Activated CD8-positive, alpha-beta memory T cell treated with anti-CD3 and anti-CD28 coated beads, Interleukin-2, amount 50 U/mL, for 48 hours (primary cell): ENCODE data around the gene PCK1.

Source experiments
- DNase-seq: peaks from one replicate; pipeline ENCODE4 v3.0.0-alpha.2; 2020

The PCK1 gene

DNA sequence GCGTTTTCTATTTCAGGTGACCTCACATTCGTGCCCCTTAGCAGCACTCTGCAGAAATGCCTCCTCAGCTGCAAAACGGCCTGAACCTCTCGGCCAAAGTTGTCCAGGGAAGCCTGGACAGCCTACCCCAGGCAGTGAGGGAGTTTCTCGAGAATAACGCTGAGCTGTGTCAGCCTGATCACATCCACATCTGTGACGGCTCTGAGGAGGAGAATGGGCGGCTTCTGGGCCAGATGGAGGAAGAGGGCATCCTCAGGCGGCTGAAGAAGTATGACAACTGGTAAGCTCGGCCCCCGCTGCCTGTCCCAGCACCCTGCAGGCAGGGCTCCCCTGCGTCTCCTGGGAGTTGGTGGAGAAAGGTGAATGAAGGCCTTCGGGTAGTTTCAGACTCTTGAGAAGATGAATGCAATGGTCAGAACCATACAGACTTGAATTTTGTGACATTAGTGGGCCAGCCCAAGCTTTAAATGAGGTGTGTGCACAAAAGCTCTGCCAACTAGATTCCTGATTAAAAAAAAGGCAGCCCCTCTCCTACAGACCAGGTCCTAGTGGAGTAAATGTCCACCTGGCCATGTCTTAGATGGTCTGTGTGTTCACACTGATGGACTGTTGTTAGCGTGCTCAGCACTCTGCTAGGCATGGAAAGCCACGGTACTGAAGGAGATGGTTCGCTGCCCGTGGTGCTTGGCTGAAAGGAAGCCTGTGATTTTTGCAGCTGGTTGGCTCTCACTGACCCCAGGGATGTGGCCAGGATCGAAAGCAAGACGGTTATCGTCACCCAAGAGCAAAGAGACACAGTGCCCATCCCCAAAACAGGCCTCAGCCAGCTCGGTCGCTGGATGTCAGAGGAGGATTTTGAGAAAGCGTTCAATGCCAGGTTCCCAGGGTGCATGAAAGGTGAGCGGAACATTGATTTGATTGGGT is 708 bp downstream of the PCK1 start:
- no peak for DNase-seq

- no peak for DNase-seq
Observed at GRCh38 chr20:57562541-57563465, 1.9 kb downstream of the PCK1 start.

- no peak for DNase-seq
Observed at GRCh38 chr20:57563522-57563921, 2.6 kb downstream of the PCK1 start.

- no peak for DNase-seq
Observed at GRCh38 chr20:57564180-57564802, 3.4 kb downstream of the PCK1 start.

DNA sequence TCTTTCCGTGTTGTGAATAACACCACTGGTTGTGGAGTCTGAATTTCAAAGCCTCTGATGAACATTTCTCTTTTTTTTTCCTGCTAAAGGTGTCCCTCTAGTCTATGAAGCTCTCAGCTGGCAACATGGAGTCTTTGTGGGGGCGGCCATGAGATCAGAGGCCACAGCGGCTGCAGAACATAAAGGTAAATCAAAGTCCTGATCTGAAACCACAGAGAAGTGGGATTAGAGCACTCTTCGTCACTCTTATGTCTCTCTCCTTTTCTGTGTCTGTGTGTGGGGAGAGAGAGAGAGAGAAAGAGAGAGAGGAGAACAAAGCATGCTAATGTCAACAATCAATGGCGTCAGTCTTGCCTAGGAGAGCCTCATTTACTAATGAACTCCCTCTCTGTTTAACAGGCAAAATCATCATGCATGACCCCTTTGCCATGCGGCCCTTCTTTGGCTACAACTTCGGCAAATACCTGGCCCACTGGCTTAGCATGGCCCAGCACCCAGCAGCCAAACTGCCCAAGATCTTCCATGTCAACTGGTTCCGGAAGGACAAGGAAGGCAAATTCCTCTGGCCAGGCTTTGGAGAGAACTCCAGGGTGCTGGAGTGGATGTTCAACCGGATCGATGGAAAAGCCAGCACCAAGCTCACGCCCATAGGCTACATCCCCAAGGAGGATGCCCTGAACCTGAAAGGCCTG is 4.2 kb downstream of the PCK1 start:
- DNase-seq, result no peak

DNA sequence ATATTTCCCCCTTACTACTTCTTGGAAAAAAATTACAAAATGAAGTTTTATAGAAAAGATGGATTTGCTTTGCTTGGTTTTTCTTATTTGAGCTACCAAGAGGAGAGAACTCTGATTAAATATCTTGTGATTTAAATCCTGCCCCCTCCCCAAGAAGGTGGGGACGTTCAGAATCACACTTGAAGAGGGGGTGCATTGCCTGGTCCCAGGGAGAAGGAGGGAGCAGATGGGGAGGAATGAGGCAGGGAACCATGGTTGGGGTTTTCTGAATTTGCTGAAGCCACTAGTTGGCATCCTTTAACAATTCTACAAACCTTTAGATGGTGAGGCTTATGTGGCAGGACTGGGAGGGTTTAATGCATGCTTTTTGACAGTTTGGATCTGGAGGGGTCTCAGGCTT is 5.5 kb downstream of the PCK1 start:
- no peak for DNase-seq

- DNase-seq, result no peak
Observed at GRCh38 chr20:57566803-57567459, 6.0 kb downstream of the PCK1 start.

DNA sequence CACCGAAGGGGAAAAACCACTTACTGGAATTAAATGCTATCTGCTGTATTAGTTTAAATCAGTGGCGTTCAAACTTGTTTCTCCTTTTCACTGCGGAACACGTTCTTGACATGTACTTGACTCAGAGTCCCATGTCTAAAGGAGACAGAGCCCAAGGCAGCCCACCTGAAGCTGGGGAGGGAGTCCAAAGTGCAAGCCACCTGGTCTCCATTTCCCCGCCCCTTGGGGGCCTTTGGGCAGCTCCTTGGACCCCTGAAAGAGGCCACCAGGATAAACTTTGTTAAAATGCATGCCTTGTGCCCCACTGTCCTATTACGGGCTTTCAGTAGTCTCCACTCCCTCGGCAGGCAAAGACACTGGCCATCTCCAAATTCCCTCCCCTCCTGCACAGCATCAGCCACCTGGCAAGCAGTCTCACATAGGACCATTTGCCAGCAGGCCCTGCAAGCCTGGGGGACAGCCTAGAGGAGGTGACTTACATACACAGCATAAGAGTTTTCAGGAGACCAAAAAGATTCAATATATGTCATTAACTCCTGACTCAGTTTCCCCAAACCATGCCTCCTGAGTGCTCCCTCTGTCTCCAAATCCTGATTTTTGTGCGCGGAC is 6.7 kb downstream of the PCK1 start:
- no peak for DNase-seq

DNA sequence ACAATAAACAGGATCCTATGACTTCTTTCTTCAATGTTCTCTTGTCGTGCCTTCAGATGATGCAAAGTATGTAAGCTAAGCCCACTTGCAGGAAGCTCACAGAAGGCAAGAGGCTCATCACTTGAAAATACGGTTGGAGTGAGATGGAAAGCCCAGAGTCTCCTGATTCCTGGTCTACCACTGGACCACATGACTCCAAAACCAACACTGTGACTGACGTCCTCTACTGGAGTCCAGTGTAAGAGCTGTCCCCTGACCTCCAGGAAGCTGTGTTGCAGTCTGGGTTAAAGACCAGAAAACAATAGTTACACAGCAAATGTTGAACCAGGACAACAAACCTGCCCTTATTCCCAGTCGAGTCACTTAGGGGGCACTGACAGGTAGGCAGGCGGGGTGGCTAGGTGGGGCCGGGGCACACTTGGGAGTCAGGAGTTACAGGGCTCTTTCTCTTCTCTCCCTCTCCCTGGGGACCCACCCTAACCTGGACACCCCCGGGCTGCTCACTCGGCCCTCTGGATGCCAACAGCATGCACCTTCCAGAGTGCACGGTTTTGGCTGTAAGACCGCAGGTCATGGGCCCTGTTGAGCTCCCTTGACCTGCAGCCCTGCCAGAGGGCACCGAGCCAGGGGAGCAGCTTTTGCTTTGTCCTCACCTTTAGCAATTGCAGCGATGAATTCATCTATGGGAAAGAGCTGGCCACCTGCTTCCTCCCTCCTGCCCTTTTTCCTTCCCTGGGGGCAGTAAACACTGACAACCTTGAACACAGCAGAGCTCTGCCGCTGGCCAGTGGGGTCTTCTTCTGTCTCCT is 7.4 kb downstream of the PCK1 start:
- no peak for DNase-seq

GRCh38 chr20:57568960-57569359 is 8.1 kb downstream of the PCK1 start:
- DNase-seq, result no peak

DNA sequence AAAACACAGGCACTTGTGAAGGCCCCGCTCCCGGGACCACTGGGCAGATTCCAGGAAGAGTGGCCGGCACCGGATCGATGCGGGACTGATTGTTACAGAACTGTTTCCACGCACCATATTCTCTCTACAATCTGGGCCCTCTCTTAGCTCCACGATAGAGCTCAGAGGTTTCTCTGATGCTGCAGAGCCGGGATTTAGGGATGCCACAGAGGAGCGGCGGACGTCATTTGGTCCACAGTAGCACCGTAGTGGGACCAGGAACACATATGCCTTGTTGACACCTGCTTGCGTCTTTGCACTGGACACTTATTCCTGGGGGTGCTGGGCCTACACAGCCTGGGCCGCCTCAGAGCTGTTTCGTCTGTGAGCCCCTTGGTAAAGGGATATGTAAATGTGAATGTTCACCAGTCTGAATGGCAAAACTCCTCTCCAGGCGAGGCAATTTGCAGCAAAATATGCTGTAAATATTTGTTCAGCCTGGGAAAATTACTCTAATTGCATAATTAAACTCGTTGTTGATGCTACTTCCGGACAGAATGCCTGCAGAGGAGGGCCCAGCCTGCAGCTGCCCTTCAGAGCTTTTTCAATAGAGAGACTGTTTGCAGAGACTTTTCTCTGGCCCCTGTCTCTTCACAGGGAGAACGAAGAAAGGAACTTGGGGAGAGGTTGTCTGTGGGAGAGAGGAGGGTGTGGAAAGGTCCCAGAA is 9.4 kb downstream of the PCK1 start:
- no peak for DNase-seq

- DNase-seq, result no peak
Observed at GRCh38 chr20:57570920-57571319, 10.0 kb downstream of the PCK1 start.

DNA sequence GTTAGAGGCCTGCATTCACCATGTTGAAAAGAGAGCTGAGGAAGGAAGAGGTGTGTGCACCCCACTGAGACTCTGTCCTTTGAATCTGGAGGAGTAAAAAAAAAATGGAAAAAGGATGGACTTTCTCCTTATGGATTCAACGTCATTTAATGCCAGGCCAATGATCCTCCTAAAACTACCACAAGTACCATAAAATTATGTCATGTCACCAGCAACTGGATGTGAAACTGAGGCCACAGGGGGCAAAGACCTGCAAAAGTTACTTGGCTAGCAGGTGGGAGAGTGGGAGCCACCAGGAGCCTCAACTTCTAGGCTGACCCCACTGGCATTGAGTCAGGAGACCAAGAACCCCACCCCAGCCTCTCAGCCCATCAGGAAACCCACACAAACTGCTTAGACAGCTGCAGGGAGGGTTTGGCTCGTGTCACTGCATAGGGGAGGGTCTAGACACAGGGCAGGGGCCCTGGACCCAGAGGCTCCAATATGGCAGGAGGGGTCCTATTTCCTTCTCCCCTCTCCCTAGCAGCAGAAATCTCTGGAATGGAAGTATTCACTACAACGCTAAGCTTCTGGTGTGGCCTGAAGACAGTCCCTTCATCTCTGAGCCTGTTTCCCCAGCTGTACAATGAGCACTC is 11.0 kb downstream of the PCK1 start:
- DNase-seq, result no peak

GRCh38 chr20:57573242-57573641 is 12.3 kb downstream of the PCK1 start:
- DNase-seq, result no peak

GRCh38 chr20:57573894-57574293 is 13.0 kb downstream of the PCK1 start:
- no peak for DNase-seq

DNA sequence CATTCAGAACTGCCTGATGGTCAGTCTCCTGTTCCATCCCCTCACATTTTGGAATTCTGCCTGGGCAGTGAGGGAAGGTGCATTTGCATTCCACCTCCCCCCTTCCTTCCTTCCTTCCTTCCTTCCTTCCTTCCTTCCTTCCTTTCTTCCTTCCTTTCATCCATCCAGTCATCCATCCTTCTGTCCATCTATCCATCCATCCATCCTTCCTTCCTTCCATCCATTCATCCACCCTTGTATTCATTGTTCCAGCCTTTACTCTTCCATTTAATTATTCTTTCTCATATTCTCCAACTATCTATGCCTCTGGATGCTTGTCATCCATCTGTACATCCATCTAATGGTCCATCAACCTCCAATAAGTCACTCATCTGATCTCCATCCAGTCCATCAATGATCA is 14.0 kb downstream of the PCK1 start:
- no peak for DNase-seq

DNA sequence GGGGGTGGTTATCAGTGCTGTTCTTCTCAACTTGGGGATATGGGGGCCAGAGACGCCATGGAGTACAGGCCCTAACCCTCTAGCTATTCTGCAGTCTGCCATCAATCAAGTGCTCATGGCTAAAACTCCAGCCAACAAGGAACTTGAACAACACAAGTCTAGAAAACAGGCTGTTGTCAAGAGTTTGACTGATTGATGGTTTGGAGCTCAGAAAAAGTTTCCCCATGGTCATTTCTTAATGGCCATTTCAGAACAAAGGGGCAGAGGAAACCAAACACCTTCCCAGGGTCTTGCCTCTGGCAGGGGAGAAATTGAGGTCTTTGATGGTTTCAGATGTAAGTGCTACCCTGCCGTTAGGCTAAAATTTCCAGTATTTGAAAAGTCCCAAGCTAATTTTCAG is 15.1 kb downstream of the PCK1 start:
- no peak for DNase-seq

GRCh38 chr20:57576617-57577550 is 16.0 kb downstream of the PCK1 start:
- no peak for DNase-seq
